H9 (cell line): ENCODE measurements around the gene AK8. TPM values are rescaled to one million over a fixed set of nuclear protein-coding genes. Genes with fewer than 3 reads are reported as not detected.

ENCODE experiments used
- DNase-seq: peaks from one replicate; pipeline ENCODE4 v3.0.0-alpha.2; 2017
- H2AFZ ChIP-seq: one replicate; pipeline ENCODE4 v1.6.1; 2013; ENCODE audit warnings: mild to moderate bottlenecking, low read length, control low read depth, moderate library complexity
- H2AK5ac ChIP-seq: 2 replicates; pipeline ENCODE4 v1.6.1; 2013; ENCODE audit warnings: low read length, control low read depth, mixed read lengths; ENCODE audit not compliant: insufficient read length
- H2BK120ac ChIP-seq: one replicate; pipeline ENCODE4 v1.6.1; 2013; ENCODE audit warnings: low read depth, mild to moderate bottlenecking, low read length, control low read depth, inconsistent platforms; ENCODE audit not compliant: poor library complexity, severe bottlenecking
- H2BK12ac ChIP-seq: 2 replicates; pipeline ENCODE4 v1.6.1; 2013; ENCODE audit warnings: low read length, control low read depth, mixed read lengths, low read depth; ENCODE audit not compliant: insufficient read length
- H2BK15ac ChIP-seq: 2 replicates; pipeline ENCODE4 v1.6.1; 2013; ENCODE audit warnings: low read depth, low read length, control low read depth
- H2BK20ac ChIP-seq: one replicate; pipeline ENCODE4 v1.6.1; 2013; ENCODE audit warnings: low read depth, mild to moderate bottlenecking, low read length, control low read depth, inconsistent platforms; ENCODE audit not compliant: poor library complexity, severe bottlenecking
- H2BK5ac ChIP-seq: 2 replicates; pipeline ENCODE4 v1.6.1; 2013; ENCODE audit warnings: low read length, control low read depth, mixed read lengths; ENCODE audit not compliant: insufficient read length
- H3K14ac ChIP-seq: 2 replicates; pipeline ENCODE4 v1.6.1; 2013; ENCODE audit warnings: low read length, control low read depth; ENCODE audit not compliant: insufficient read depth
- H3K18ac ChIP-seq: 2 replicates; pipeline ENCODE4 v1.6.1; 2013; ENCODE audit warnings: low read depth, mild to moderate bottlenecking, mixed read lengths, low read length, control low read depth; ENCODE audit not compliant: insufficient read length
- H3K23ac ChIP-seq: 2 replicates; pipeline ENCODE4 v1.6.1; 2013; ENCODE audit warnings: low read length, control low read depth, mixed read lengths, low read depth; ENCODE audit not compliant: insufficient read length
- H3K23me2 ChIP-seq: 2 replicates; pipeline ENCODE4 v1.6.1; 2013; ENCODE audit warnings: low read depth, mild to moderate bottlenecking, mixed read lengths, low read length, control low read depth; ENCODE audit not compliant: insufficient read length, poor library complexity, severe bottlenecking
- H3K27ac ChIP-seq: 2 replicates; pipeline ENCODE4 v1.5.1; 2013; ENCODE audit warnings: low read length, control low read depth, mixed read lengths, low read depth; ENCODE audit not compliant: insufficient read length
- H3K27me3 ChIP-seq: 2 replicates; pipeline ENCODE4 v1.6.1; 2013; ENCODE audit warnings: low read length, control low read depth, inconsistent platforms; ENCODE audit not compliant: insufficient read depth
- H3K4ac ChIP-seq: 2 replicates; pipeline ENCODE4 v1.6.1; 2013; ENCODE audit warnings: low read depth, mild to moderate bottlenecking, control low read depth, inconsistent platforms, low read length, moderate library complexity
- H3K4me1 ChIP-seq: 2 replicates; pipeline ENCODE4 v1.6.1; 2013; ENCODE audit warnings: low read length, control low read depth, inconsistent platforms; ENCODE audit not compliant: insufficient read depth
- H3K4me2 ChIP-seq: 2 replicates; pipeline ENCODE4 v1.6.1; 2013; ENCODE audit warnings: low read length, control low read depth, mixed read lengths; ENCODE audit not compliant: insufficient read length, insufficient read depth
- H3K56ac ChIP-seq: 2 replicates; pipeline ENCODE4 v1.6.1; 2013; ENCODE audit warnings: low read depth, mild to moderate bottlenecking, mixed read lengths, low read length, control low read depth; ENCODE audit not compliant: insufficient read length
- H3K79me1 ChIP-seq: 2 replicates; pipeline ENCODE4 v1.6.1; 2013; ENCODE audit warnings: low read depth, mild to moderate bottlenecking, moderate library complexity, low read length, control low read depth, inconsistent platforms; ENCODE audit not compliant: insufficient read depth, poor library complexity, severe bottlenecking
- H3K79me2 ChIP-seq: 2 replicates; pipeline ENCODE4 v1.6.1; 2013; ENCODE audit warnings: low read length, control low read depth, inconsistent platforms; ENCODE audit not compliant: insufficient read depth
- H3K9ac ChIP-seq: 2 replicates; pipeline ENCODE4 v1.6.1; 2013; ENCODE audit warnings: low read length, control low read depth, mixed read lengths; ENCODE audit not compliant: insufficient read length; ENCODE audit errors: extremely low read depth
- H3K9me3 ChIP-seq: one replicate; pipeline ENCODE4 v1.6.1; 2013; ENCODE audit warnings: low read depth, low read length, inconsistent platforms; ENCODE audit not compliant: control insufficient read depth
- H3T11ph ChIP-seq: one replicate; pipeline ENCODE4 v1.6.1; 2013; ENCODE audit warnings: mild to moderate bottlenecking, low read length, control low read depth, inconsistent platforms
- H4K20me1 ChIP-seq: one replicate; pipeline ENCODE4 v1.6.1; 2013; ENCODE audit not compliant: control insufficient read depth, insufficient read length, insufficient read depth
- H4K5ac ChIP-seq: 2 replicates; pipeline ENCODE4 v1.6.1; 2013; ENCODE audit warnings: low read depth, mild to moderate bottlenecking, mixed read lengths, low read length, control low read depth; ENCODE audit not compliant: insufficient read length
- H4K8ac ChIP-seq: replicated peaks from 2 replicates; pipeline ENCODE4 v1.6.1; 2013; ENCODE audit warnings: low read length, control low read depth, mixed read lengths, low read depth; ENCODE audit not compliant: insufficient read length
- H4K91ac ChIP-seq: 2 replicates; pipeline ENCODE4 v1.6.1; 2013; ENCODE audit warnings: low read depth, mild to moderate bottlenecking, moderate library complexity, mixed read lengths, low read length, control low read depth; ENCODE audit not compliant: insufficient read length
- H3K27ac Mint-ChIP-seq, 3 experiments: 2 replicates in 2 of 3; 3 replicates in 1 of 3; pipeline ENCODE4 v1.8.0; 2020 to 2021; ENCODE audit warnings: mixed read lengths in 3 of 3, mild to moderate bottlenecking in 1 of 3, moderate library complexity in 1 of 3
- H3K27me3 Mint-ChIP-seq: 2 replicates; pipeline ENCODE4 v1.8.0; 2021; ENCODE audit warnings: low read depth, mild to moderate bottlenecking, moderate library complexity, mixed read lengths
- H3K36me3 Mint-ChIP-seq, 3 experiments: 2 replicates in 2 of 3; 3 replicates in 1 of 3; pipeline ENCODE4 v1.8.0; 2020 to 2021; ENCODE audit warnings: low read depth in 3 of 3, mixed read lengths in 3 of 3; ENCODE audit not compliant: insufficient read depth in 1 of 3
- H3K4me1 Mint-ChIP-seq, 2 experiments: 2 replicates each; pipeline ENCODE4 v1.8.0; 2020; ENCODE audit warnings: mixed read lengths in 2 of 2
- H3K4me3 Mint-ChIP-seq, 2 experiments: 2 replicates in 1 of 2; 3 replicates in 1 of 2; pipeline ENCODE4 v1.8.0; 2020 to 2021; ENCODE audit warnings: mild to moderate bottlenecking in 2 of 2, mixed read lengths in 2 of 2, moderate library complexity in 1 of 2
- H3K9me3 Mint-ChIP-seq, 2 experiments: 2 replicates in 1 of 2; 3 replicates in 1 of 2; pipeline ENCODE4 v1.8.0; 2020; ENCODE audit warnings: mild to moderate bottlenecking in 2 of 2, mixed read lengths in 2 of 2, moderate library complexity in 1 of 2
- CTCF ChIP-seq: fragments of 200-600 bp; sonication (generic); conservative IDR thresholded peaks from 3 replicates; pipeline ENCODE4 v1.8.0; 2021; ENCODE audit warnings: antibody characterized with exemption, mild to moderate bottlenecking
- WGBS: extraction: QIAGEN DNeasy Blood & Tissue Kit; methylation state at CpG from one replicate; pipeline ENCODE4 v1.1.7; 2013; ENCODE audit warnings: missing lambda C conversion rate, low lambda C conversion rate, mixed read lengths; ENCODE audit not compliant: insufficient read length; ENCODE audit errors: extremely low coverage; 5-methylcytosine and 5-hydroxymethylcytosine counted together
- total RNA-seq: library from RNA; stranded (reverse); gene quantifications from 2 replicates; pipeline ENCODE4 v1.2.1, GENCODE V29; 2021

Gene AK8
- total RNA-seq, 1 experiment from 2014 or later, result 0.44 TPM

DNA sequence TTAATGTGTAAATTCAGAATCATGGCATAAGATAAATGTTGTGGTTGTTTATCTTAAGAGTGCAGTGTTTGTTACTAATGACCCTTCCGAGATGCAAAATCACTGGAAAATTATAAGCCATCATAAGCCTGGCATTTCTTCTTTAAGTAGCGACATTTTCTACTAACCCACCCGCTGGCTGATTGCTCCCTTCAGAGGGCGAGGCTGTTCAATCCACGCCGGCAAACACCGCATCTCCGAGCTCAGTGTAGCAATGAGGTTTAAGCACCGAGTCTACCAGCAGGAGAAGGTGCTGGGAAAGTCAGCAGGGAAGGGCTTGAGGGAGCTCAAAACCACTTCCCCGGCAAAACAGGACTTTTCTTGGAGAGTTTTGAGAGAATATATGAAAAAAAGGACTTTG, 52.7 kb downstream of the AK8 start:
- no peak overlapping the region for H3K9ac ChIP-seq
- no peak overlapping the region for H3K27ac Mint-ChIP-seq
- H3K4me1 Mint-ChIP-seq, result no peaks in the 10 kb centered on the region
- H4K5ac ChIP-seq, result no peak overlapping the region
- H4K20me1 ChIP-seq, result no peaks in the 10 kb centered on the region
- no peaks in the 10 kb centered on the region for H3K79me2 ChIP-seq
- no peaks in the 10 kb centered on the region for H3K4me1 ChIP-seq
- H3K4ac ChIP-seq, result no peak overlapping the region
- H3K23me2 ChIP-seq, result no peaks in the 10 kb centered on the region
- peaks cover 15% of the 10 kb centered on the region for H3K27me3 Mint-ChIP-seq
- H2AFZ ChIP-seq, result no peak overlapping the region
- no peak overlapping the region for H2BK120ac ChIP-seq
- H3K36me3 Mint-ChIP-seq, result no peaks in the 10 kb centered on the region
- H4K8ac ChIP-seq, result no peak overlapping the region
- H3K4me2 ChIP-seq, result no peak overlapping the region
- no peak overlapping the region for H3T11ph ChIP-seq
- no peak overlapping the region for H3K56ac ChIP-seq
- no peaks in the 10 kb centered on the region for H3K9me3 Mint-ChIP-seq
- H3K27me3 ChIP-seq, result no peaks in the 10 kb centered on the region
- no peak overlapping the region for H4K91ac ChIP-seq
- H2AK5ac ChIP-seq, result no peak overlapping the region
- H2BK20ac ChIP-seq, result no peak overlapping the region
- no peak for DNase-seq
- H2BK5ac ChIP-seq, result no peak overlapping the region
- H3K27ac ChIP-seq, result no peak overlapping the region
- no peak overlapping the region for H3K4me3 Mint-ChIP-seq
- no peak overlapping the region for H2BK12ac ChIP-seq
- no peak overlapping the region for H3K18ac ChIP-seq
- no peak overlapping the region for H3K14ac ChIP-seq
- no peak overlapping the region for H2BK15ac ChIP-seq
- WGBS, result no CpG with 5 or more reads among the region's 10 CpGs
- no peak overlapping the region for H3K23ac ChIP-seq
- no peak for TF ChIP-seq CTCF
- no peaks in the 10 kb centered on the region for H3K79me1 ChIP-seq
- H3K9me3 ChIP-seq, result no peaks in the 10 kb centered on the region
